ENCODE measurements around the gene HS6ST2. TPM values are rescaled to one million over a fixed set of nuclear protein-coding genes. Genes with fewer than 3 reads are reported as not detected.

Gene HS6ST2
- total RNA-seq, 1 donor from 2014 or later: 43.2 TPM

- Mint-ChIP-seq H3K27me3 (ENCODE audit: insufficient read depth, low read depth) (peaks cover 2% of the 10 kb centered on the region), H3K36me3 (no peaks in the 10 kb centered on the region), H3K27ac (no peak overlapping the region), H3K9me3 (no peaks in the 10 kb centered on the region), H3K4me1 (peaks cover 17% of the 10 kb centered on the region), H3K4me3 (no peak overlapping the region)
- DNase-seq (ENCODE audit: low spot score): no peak
- H3F3A ChIP-seq (ENCODE audit: low read depth): peaks cover 11% of the 10 kb centered on the region
- H2AFZ ChIP-seq (replicated peaks): no peak overlapping the region
- no peaks in the 10 kb centered on the region for H3K79me2 ChIP-seq (ENCODE audit: low read depth)
- H3K27me3 ChIP-seq: no peaks in the 10 kb centered on the region
- H3K9ac ChIP-seq: no peak overlapping the region
- H4K20me1 ChIP-seq (ENCODE audit: low read depth): no peaks in the 10 kb centered on the region
- no peaks in the 10 kb centered on the region for H3K36me3 ChIP-seq
- no peaks in the 10 kb centered on the region for H3K9me3 ChIP-seq (ENCODE audit: low read depth)
- no peak overlapping the region for H3K27ac ChIP-seq
- no peak overlapping the region for H3K4me3 ChIP-seq
- H3K4me2 ChIP-seq: no peak overlapping the region
- peaks cover 10% of the 10 kb centered on the region for H3K4me1 ChIP-seq
- TF ChIP-seq EZH2phosphoT487 (IDR thresholded peaks at IDR 0.05) (no peak), EZH2 (IDR thresholded peaks at IDR 0.05) (no peak), CTCF (IDR thresholded peaks at IDR 0.05) (no peak)
Observed at GRCh38 chrX:132775263-132775823, 183.1 kb downstream of the HS6ST2 start.

- H3K9me3 ChIP-seq (ENCODE audit: low read depth): no peaks in the 10 kb centered on the region
- H3K4me3 ChIP-seq: no peak overlapping the region
- no peak overlapping the region for H2AFZ ChIP-seq (replicated peaks)
- Mint-ChIP-seq H3K4me3 (no peak overlapping the region), H3K27ac (no peak overlapping the region), H3K9me3 (no peaks in the 10 kb centered on the region), H3K27me3 (ENCODE audit: insufficient read depth, low read depth) (peaks cover 2% of the 10 kb centered on the region), H3K4me1 (peaks cover 16% of the 10 kb centered on the region), H3K36me3 (no peaks in the 10 kb centered on the region)
- H3K27ac ChIP-seq: no peak overlapping the region
- H3F3A ChIP-seq (ENCODE audit: low read depth): peaks cover 11% of the 10 kb centered on the region
- no peaks in the 10 kb centered on the region for H3K36me3 ChIP-seq
- H3K4me1 ChIP-seq: peaks cover 10% of the 10 kb centered on the region
- no peak for TF ChIP-seq EZH2phosphoT487 (IDR thresholded peaks at IDR 0.05)
- TF ChIP-seq EZH2 (IDR thresholded peaks at IDR 0.05): no peak
- TF ChIP-seq CTCF (IDR thresholded peaks at IDR 0.05): no peak
- DNase-seq (ENCODE audit: low spot score): no peak
- H3K9ac ChIP-seq: no peak overlapping the region
- H3K4me2 ChIP-seq: no peak overlapping the region
- H3K79me2 ChIP-seq (ENCODE audit: low read depth): no peaks in the 10 kb centered on the region
- no peaks in the 10 kb centered on the region for H3K27me3 ChIP-seq
- no peaks in the 10 kb centered on the region for H4K20me1 ChIP-seq (ENCODE audit: low read depth)
Observed at GRCh38 chrX:132774010-132774714, 184.3 kb downstream of the HS6ST2 start.

GRCh38 chrX:132769609-132770008, 188.8 kb downstream of the HS6ST2 start:
- Histone ChIP-seq H3K27me3 (no peaks in the 10 kb centered on the region), H3K36me3 (no peaks in the 10 kb centered on the region), H3K79me2 (ENCODE audit: low read depth) (no peaks in the 10 kb centered on the region), H3K4me1 (no peaks in the 10 kb centered on the region), H4K20me1 (ENCODE audit: low read depth) (no peaks in the 10 kb centered on the region), H3F3A (ENCODE audit: low read depth) (peaks cover 3% of the 10 kb centered on the region), H2AFZ (replicated peaks) (no peak overlapping the region), H3K9me3 (ENCODE audit: low read depth) (no peaks in the 10 kb centered on the region), H3K4me2 (no peak overlapping the region), H3K9ac (no peak overlapping the region), H3K4me3 (no peak overlapping the region), H3K27ac (no peak overlapping the region)
- peaks cover 3% of the 10 kb centered on the region for H3K4me1 Mint-ChIP-seq
- H3K4me3 Mint-ChIP-seq: no peak overlapping the region
- TF ChIP-seq EZH2 (IDR thresholded peaks at IDR 0.05) (no peak), CTCF (IDR thresholded peaks at IDR 0.05) (no peak), EZH2phosphoT487 (IDR thresholded peaks at IDR 0.05) (no peak)
- no peak overlapping the region for H3K27ac Mint-ChIP-seq
- H3K36me3 Mint-ChIP-seq: peaks cover 1% of the 10 kb centered on the region
- no peaks in the 10 kb centered on the region for H3K9me3 Mint-ChIP-seq
- H3K27me3 Mint-ChIP-seq (ENCODE audit: insufficient read depth, low read depth): peaks cover 2% of the 10 kb centered on the region
- DNase-seq (ENCODE audit: low spot score): no peak

All from neural progenitor cell (in vitro differentiated cells).